Activated naive CD4-positive, alpha-beta T cell treated with anti-CD3 and anti-CD28 coated beads for 36 hours (primary cell): ENCODE data around the gene SLC12A4. TPM values are rescaled to one million over a fixed set of nuclear protein-coding genes. Genes with fewer than 3 reads are reported as not detected.
"Not testable (repeated sequence)": the region's sequence is repeated elsewhere in the genome, so short reads cannot be mapped to it uniquely, and the experiment has no call there.

Source experiments
- CTCF ChIA-PET: fragments of 350-600 bp; sonication (Branson Sonifier 250); formaldehyde crosslinking; loops from one replicate; lab custom pipeline; 2021; ENCODE audit warnings: antibody characterized with exemption; lab: Charles Lee
- DNase-seq: peaks from one replicate; pipeline ENCODE4 v3.0.0-alpha.2; 2020
- H3K27ac Mint-ChIP-seq: one replicate; pipeline ENCODE4 v1.8.0; 2021; ENCODE audit warnings: mild to moderate bottlenecking, mixed read lengths
- H3K27me3 Mint-ChIP-seq: one replicate; pipeline ENCODE4 v1.8.0; 2021; ENCODE audit warnings: low read depth, mixed read lengths
- H3K36me3 Mint-ChIP-seq: one replicate; pipeline ENCODE4 v1.8.0; 2021; ENCODE audit warnings: low read depth, mixed read lengths
- H3K4me1 Mint-ChIP-seq: one replicate; pipeline ENCODE4 v1.8.0; 2021; ENCODE audit warnings: low read depth, mixed read lengths
- H3K4me3 Mint-ChIP-seq: one replicate; pipeline ENCODE4 v1.8.0; 2021; ENCODE audit warnings: mild to moderate bottlenecking, moderate library complexity, mixed read lengths
- H3K9me3 Mint-ChIP-seq: one replicate; pipeline ENCODE4 v1.8.0; 2021; ENCODE audit warnings: mixed read lengths
- intact Hi-C: fragments of 100-400 bp; cut with micrococcal nuclease; formaldehyde crosslinking; loops from one replicate; pipeline ENCODE4 v1.15.1; 2023
- total RNA-seq, 2 experiments: library from RNA; stranded (reverse); gene quantifications; one replicate each; pipeline ENCODE4 v1.2.3, GENCODE V29; 2021

Gene SLC12A4
- total RNA-seq, result 10 to 100 TPM; 24.3 to 28.9 TPM

- no peaks in the 10 kb centered on the region for H3K9me3 Mint-ChIP-seq
- CTCF ChIA-PET, result interaction anchor here (1.0 to 1.4 kb wide), 4 partner anchors 19 to 35 kb away, joined by 3 to 4 read pairs (median 3); no protein-coding TSS in a partner anchor
- H3K27ac Mint-ChIP-seq, result peak within 1 kb of the TSS; percentile 78
- H3K27me3 Mint-ChIP-seq, result no peaks in the 10 kb centered on the region
- H3K4me1 Mint-ChIP-seq, result peaks cover 10% of the 10 kb centered on the region
- intact Hi-C loops, result loop anchor here (1.0 to 2.0 kb wide), 12 partner anchors 16 to 487 kb away; partner anchors contain the start of genes ATP6V0D1, DDX28, DPEP2 and DUS2
- peak within 1 kb of the TSS; percentile 97 for H3K4me3 Mint-ChIP-seq
- DNase-seq, result peak; percentile 93
- H3K36me3 Mint-ChIP-seq, result no peaks in the 10 kb centered on the region
Measured at GRCh38 chr16:67968400-67969253, at the start of gene SLC12A4. Gene SLC12A4 (minus strand): TSS chr16:67968637. CDS start chr16:67968553, 84 bp downstream.

- H3K36me3 Mint-ChIP-seq, result no peaks in the 10 kb centered on the region
- no peak within 1 kb of the TSS for H3K4me3 Mint-ChIP-seq
- peaks cover 11% of the 10 kb centered on the region for H3K4me1 Mint-ChIP-seq
- no peaks in the 10 kb centered on the region for H3K27me3 Mint-ChIP-seq
- intact Hi-C loops, result no loop called here
- H3K9me3 Mint-ChIP-seq, result no peaks in the 10 kb centered on the region
- CTCF ChIA-PET, result interaction anchor here (1.5 kb wide), 1 partner anchor 32 kb away, joined by 3 read pairs; no protein-coding TSS in a partner anchor
- DNase-seq, result no peak
- no peak within 1 kb of the TSS for H3K27ac Mint-ChIP-seq
Measured at GRCh38 chr16:68015681-68016080, 47.2 kb upstream of the SLC12A4 start, which contains the start of gene DPEP2NB. Gene DPEP2NB (minus strand): TSS chr16:68015911. CDS start chr16:68015770, 141 bp downstream.

GRCh38 chr16:68013440-68013839, 45.0 kb upstream of the SLC12A4 start:
- CTCF ChIA-PET, result interaction anchor here (0.6 to 1.7 kb wide), 3 partner anchors 8 to 117 kb away, joined by 3 to 5 read pairs (median 3); no protein-coding TSS in a partner anchor
- intact Hi-C loops, result no loop called here
- Mint-ChIP-seq H3K9me3 (no peaks in the 10 kb centered on the region), H3K4me3 (no peak overlapping the region), H3K36me3 (no peaks in the 10 kb centered on the region), H3K27ac (no peak overlapping the region), H3K4me1 (peaks cover 12% of the 10 kb centered on the region), H3K27me3 (no peaks in the 10 kb centered on the region)
- no peak for DNase-seq

- H3K4me1 Mint-ChIP-seq, result peaks cover 29% of the 10 kb centered on the region
- H3K27me3 Mint-ChIP-seq, intact Hi-C loops, H3K9me3 Mint-ChIP-seq, H3K27ac Mint-ChIP-seq, DNase-seq, H3K4me3 Mint-ChIP-seq, H3K36me3 Mint-ChIP-seq: not testable (repeated sequence)
- CTCF ChIA-PET, result interaction anchor here (0.7 kb wide), 1 partner anchor 56 kb away, joined by 4 read pairs; no protein-coding TSS in a partner anchor
Measured at GRCh38 chr16:68009872-68010271, 41.4 kb upstream of the SLC12A4 start.

GRCh38 chr16:68009157-68009735, 40.8 kb upstream of the SLC12A4 start:
- no peaks in the 10 kb centered on the region for H3K27me3 Mint-ChIP-seq
- intact Hi-C loops, result no loop called here
- no peaks in the 10 kb centered on the region for H3K9me3 Mint-ChIP-seq

GRCh38 chr16:68005786-68006286, 37.4 kb upstream of the SLC12A4 start:
- Mint-ChIP-seq H3K27ac (peak overlapping the region; percentile 88), H3K4me3 (peak overlapping the region; percentile 45), H3K4me1 (peaks cover 28% of the 10 kb centered on the region), H3K9me3 (no peaks in the 10 kb centered on the region), H3K27me3 (no peaks in the 10 kb centered on the region), H3K36me3 (no peaks in the 10 kb centered on the region)
- intact Hi-C loops, result no loop called here
- DNase-seq, result peak; percentile 43
- CTCF ChIA-PET, result interaction anchor here (0.5 to 1.9 kb wide), 10 partner anchors 8 to 317 kb away, joined by 3 to 7 read pairs (median 3); no protein-coding TSS in a partner anchor

More at GRCh38 chr16:68009157-68009735, 40.8 kb upstream of the SLC12A4 start:
- CTCF ChIA-PET, result interaction anchor here (0.7 to 0.9 kb wide), 2 partner anchors 20 to 55 kb away, joined by 3 to 4 read pairs; no protein-coding TSS in a partner anchor
- no peaks in the 10 kb centered on the region for H3K36me3 Mint-ChIP-seq
- peaks cover 31% of the 10 kb centered on the region for H3K4me1 Mint-ChIP-seq
- H3K27ac Mint-ChIP-seq, result peak overlapping the region; percentile 12
- DNase-seq, result no peak
- no peak overlapping the region for H3K4me3 Mint-ChIP-seq

GRCh38 chr16:68005211-68005610, 36.8 kb upstream of the SLC12A4 start:
- no peak overlapping the region for H3K4me3 Mint-ChIP-seq
- DNase-seq, result no peak
- intact Hi-C loops, result no loop called here
- H3K4me1 Mint-ChIP-seq, result peaks cover 33% of the 10 kb centered on the region
- H3K9me3 Mint-ChIP-seq, result no peaks in the 10 kb centered on the region
- H3K27ac Mint-ChIP-seq, result peak overlapping the region; percentile 88
- CTCF ChIA-PET, result interaction anchor here (0.7 to 1.9 kb wide), 7 partner anchors 9 to 316 kb away, joined by 3 to 7 read pairs (median 3); no protein-coding TSS in a partner anchor
- H3K36me3 Mint-ChIP-seq, result no peaks in the 10 kb centered on the region
- H3K27me3 Mint-ChIP-seq, result no peaks in the 10 kb centered on the region

GRCh38 chr16:68003031-68003430, 34.6 kb upstream of the SLC12A4 start:
- H3K27ac Mint-ChIP-seq, result no peak overlapping the region
- DNase-seq, result no peak
- H3K4me3 Mint-ChIP-seq, result no peak overlapping the region

GRCh38 chr16:68000450-68000849, 32.0 kb upstream of the SLC12A4 start:
- Mint-ChIP-seq H3K27me3 (no peaks in the 10 kb centered on the region), H3K36me3 (peaks cover 2% of the 10 kb centered on the region), H3K27ac (peak overlapping the region; percentile 94), H3K9me3 (no peaks in the 10 kb centered on the region), H3K4me3 (peak overlapping the region; percentile 80), H3K4me1 (peaks cover 50% of the 10 kb centered on the region)
- CTCF ChIA-PET, result interaction anchor here (1.2 to 1.6 kb wide), 3 partner anchors 16 to 41 kb away, joined by 3 to 7 read pairs (median 4); no protein-coding TSS in a partner anchor
- DNase-seq, result no peak
- intact Hi-C loops, result no loop called here

More at GRCh38 chr16:68003031-68003430, 34.6 kb upstream of the SLC12A4 start:
- CTCF ChIA-PET, result interaction anchor here (0.9 to 1.6 kb wide), 2 partner anchors 19 to 38 kb away, joined by 3 to 4 read pairs; no protein-coding TSS in a partner anchor
- intact Hi-C loops, result no loop called here
- peaks cover 47% of the 10 kb centered on the region for H3K4me1 Mint-ChIP-seq
- no peaks in the 10 kb centered on the region for H3K9me3 Mint-ChIP-seq
- no peaks in the 10 kb centered on the region for H3K27me3 Mint-ChIP-seq
- peaks cover 2% of the 10 kb centered on the region for H3K36me3 Mint-ChIP-seq

- H3K27me3 Mint-ChIP-seq, result no peaks in the 10 kb centered on the region
- H3K4me1 Mint-ChIP-seq, result peaks cover 49% of the 10 kb centered on the region
- peak overlapping the region; percentile 94 for H3K27ac Mint-ChIP-seq
- CTCF ChIA-PET, result interaction anchor here (1.2 to 1.6 kb wide), 3 partner anchors 15 to 41 kb away, joined by 3 to 7 read pairs (median 4); no protein-coding TSS in a partner anchor
- H3K36me3 Mint-ChIP-seq, result peaks cover 2% of the 10 kb centered on the region
- H3K9me3 Mint-ChIP-seq, result no peaks in the 10 kb centered on the region
- peak; percentile 25 for DNase-seq
- H3K4me3 Mint-ChIP-seq, result peak overlapping the region; percentile 80
- intact Hi-C loops, result loop anchor here (1.0 to 2.0 kb wide), 2 partner anchors 32 to 85 kb away; partner anchors contain the start of genes NFATC3 and SLC12A4
Measured at GRCh38 chr16:67999985-68000384, 31.5 kb upstream of the SLC12A4 start.

- H3K9me3 Mint-ChIP-seq, H3K27me3 Mint-ChIP-seq, H3K36me3 Mint-ChIP-seq: not testable (repeated sequence)
- Mint-ChIP-seq H3K4me1 (peaks cover 49% of the 10 kb centered on the region), H3K4me3 (peak within 1 kb of the TSS; percentile 80), H3K27ac (peak within 1 kb of the TSS; percentile 94)
- intact Hi-C loops, result loop anchor here (1.0 to 2.0 kb wide), 2 partner anchors 31 to 86 kb away; partner anchors contain the start of genes NFATC3 and SLC12A4
- DNase-seq, result peak; percentile 78
- CTCF ChIA-PET, result interaction anchor here (0.6 to 1.7 kb wide), 4 partner anchors 12 to 189 kb away, joined by 3 to 12 read pairs (median 3); no protein-coding TSS in a partner anchor
Measured at GRCh38 chr16:67998779-67999688, 30.6 kb upstream of the SLC12A4 start, which contains the start of gene DPEP2. Gene DPEP2 (minus strand): TSS chr16:67999484. CDS start chr16:67993212, 6,272 bp downstream.
